ENCODE measurements around the gene KRTAP5-10. TPM values are rescaled to one million over a fixed set of nuclear protein-coding genes. Genes with fewer than 3 reads are reported as not detected.

Gene KRTAP5-10
- total RNA-seq, 2 experiments from 2014 or later: not detected

GRCh38 chr11:71555508-71555907 lies 9.9 kb upstream of the KRTAP5-10 start:
- POLR2A ChIA-PET: no interaction called here
- Mint-ChIP-seq H3K27me3 (peaks cover 8% of the 10 kb centered on the region), H3K36me3 (ENCODE audit: low read depth) (no peaks in the 10 kb centered on the region), H3K27ac (no peak overlapping the region), H3K9me3 (no peaks in the 10 kb centered on the region), H3K4me3 (no peak overlapping the region), H3K4me1 (ENCODE audit: low read depth) (no peaks in the 10 kb centered on the region)
- CTCF ChIA-PET: no interaction called here
- DNase-seq: no peak
- no peak for TF ChIP-seq CTCF (IDR thresholded peaks at IDR 0.05)
- no peak for ATAC-seq
- intact Hi-C loops (cut with micrococcal nuclease): no loop called here

- no peaks in the 10 kb centered on the region for H3K4me1 Mint-ChIP-seq (ENCODE audit: low read depth)
- intact Hi-C loops (cut with micrococcal nuclease): no loop called here
These were observed 9.3 kb upstream of the KRTAP5-10 start for GRCh38 chr11:71556018-71556417.

GRCh38 chr11:71557257-71557656 lies 8.1 kb upstream of the KRTAP5-10 start:
- intact Hi-C loops (cut with micrococcal nuclease): no loop called here
- CTCF ChIA-PET: no interaction called here
- no peak for ATAC-seq
- H3K36me3 Mint-ChIP-seq (ENCODE audit: low read depth): no peaks in the 10 kb centered on the region
- TF ChIP-seq CTCF (IDR thresholded peaks at IDR 0.05): no peak
- peaks cover 17% of the 10 kb centered on the region for H3K27me3 Mint-ChIP-seq
- H3K9me3 Mint-ChIP-seq: no peaks in the 10 kb centered on the region
- no peak overlapping the region for H3K27ac Mint-ChIP-seq
- POLR2A ChIA-PET: no interaction called here
- DNase-seq: no peak
- H3K4me3 Mint-ChIP-seq: no peak overlapping the region
- H3K4me1 Mint-ChIP-seq (ENCODE audit: low read depth): no peaks in the 10 kb centered on the region

More at GRCh38 chr11:71556018-71556417, 9.3 kb upstream of the KRTAP5-10 start:
- Mint-ChIP-seq H3K36me3 (ENCODE audit: low read depth) (no peaks in the 10 kb centered on the region), H3K27me3 (peaks cover 11% of the 10 kb centered on the region), H3K9me3 (no peaks in the 10 kb centered on the region), H3K4me3 (no peak overlapping the region), H3K27ac (no peak overlapping the region)
- TF ChIP-seq CTCF (IDR thresholded peaks at IDR 0.05): no peak
- DNase-seq: no peak
- ATAC-seq: no peak
- ChIA-PET CTCF (no interaction called here), POLR2A (no interaction called here)

GRCh38 chr11:71558996-71559395 lies 6.4 kb upstream of the KRTAP5-10 start:
- intact Hi-C loops (cut with micrococcal nuclease): no loop called here
- DNase-seq: no peak
- no peaks in the 10 kb centered on the region for H3K9me3 Mint-ChIP-seq
- no peaks in the 10 kb centered on the region for H3K4me1 Mint-ChIP-seq (ENCODE audit: low read depth)
- TF ChIP-seq CTCF (IDR thresholded peaks at IDR 0.05): no peak
- ChIA-PET POLR2A (interaction anchor here (0.5 kb wide), 1 partner anchor 1107 kb away, joined by 3 read pairs; no protein-coding TSS in a partner anchor), CTCF (no interaction called here)
- no peak for ATAC-seq
- no peaks in the 10 kb centered on the region for H3K36me3 Mint-ChIP-seq (ENCODE audit: low read depth)
- H3K27ac Mint-ChIP-seq: no peak overlapping the region
- H3K27me3 Mint-ChIP-seq: peaks cover 25% of the 10 kb centered on the region
- H3K4me3 Mint-ChIP-seq: no peak overlapping the region

- Mint-ChIP-seq H3K36me3 (ENCODE audit: low read depth) (no peaks in the 10 kb centered on the region), H3K4me1 (ENCODE audit: low read depth) (no peaks in the 10 kb centered on the region)
- CTCF ChIA-PET: no interaction called here
These were observed 3.2 kb upstream of the KRTAP5-10 start for GRCh38 chr11:71562120-71562519.

More at GRCh38 chr11:71562120-71562519, 3.2 kb upstream of the KRTAP5-10 start:
- Mint-ChIP-seq H3K4me3 (no peak overlapping the region), H3K27ac (no peak overlapping the region), H3K9me3 (no peaks in the 10 kb centered on the region), H3K27me3 (peaks cover 38% of the 10 kb centered on the region)
- ATAC-seq: no peak
- POLR2A ChIA-PET: no interaction called here
- no peak for TF ChIP-seq CTCF (IDR thresholded peaks at IDR 0.05)
- DNase-seq: no peak
- intact Hi-C loops (cut with micrococcal nuclease): no loop called here
